Dendritic cell treated with granulocyte-macrophage colony-stimulating factor and Interleukin-4, amounts not matched to agents 40 ng/mL and 50 ng/mL, for 4 days (primary cell): ENCODE measurements around the gene HOXD1.

Source experiments
- H3K27ac Mint-ChIP-seq: one replicate; pipeline ENCODE4 v1.8.0; 2022; ENCODE audit warnings: mild to moderate bottlenecking, mixed read lengths
- H3K27me3 Mint-ChIP-seq: one replicate; pipeline ENCODE4 v1.8.0; 2022; ENCODE audit warnings: mild to moderate bottlenecking, mixed read lengths
- H3K36me3 Mint-ChIP-seq: one replicate; pipeline ENCODE4 v1.8.0; 2022; ENCODE audit warnings: low read depth, mixed read lengths
- H3K4me1 Mint-ChIP-seq: one replicate; pipeline ENCODE4 v1.8.0; 2022; ENCODE audit warnings: low read depth, mixed read lengths
- H3K4me3 Mint-ChIP-seq: one replicate; pipeline ENCODE4 v1.8.0; 2022; ENCODE audit warnings: mild to moderate bottlenecking, moderate library complexity, mixed read lengths
- H3K9me3 Mint-ChIP-seq: one replicate; pipeline ENCODE4 v1.8.0; 2022; ENCODE audit warnings: mixed read lengths
- intact Hi-C: fragments of 100-400 bp; cut with micrococcal nuclease; formaldehyde crosslinking; loops from one replicate; pipeline ENCODE4 v1.15.0; 2022

The HOXD1 gene

DNA sequence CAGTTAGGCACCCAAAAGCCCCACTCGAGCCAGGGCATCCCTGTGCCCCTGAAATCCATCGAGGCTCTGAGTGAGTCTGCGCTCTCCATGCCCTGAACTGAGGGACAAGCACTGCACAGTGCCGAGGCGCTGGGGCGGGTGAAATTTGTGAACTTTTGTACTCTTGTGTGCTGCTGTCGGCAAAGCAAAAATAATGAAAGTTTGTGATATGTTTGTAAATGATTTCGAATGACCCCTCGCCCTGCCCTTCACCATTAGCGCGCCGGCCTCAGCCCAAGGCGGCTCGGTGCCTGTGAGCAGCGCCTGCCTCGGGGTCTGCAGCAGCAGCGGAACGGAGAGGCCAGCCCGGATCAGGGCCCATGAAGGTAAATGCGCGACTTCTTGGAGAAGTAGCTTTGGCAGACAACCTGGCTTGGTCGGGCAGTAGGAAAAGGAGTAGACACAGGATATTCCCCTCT lies 39.0 kb upstream of the HOXD1 start:
- intact Hi-C loops: no loop called here
- H3K4me3 Mint-ChIP-seq: no peak overlapping the region
- H3K9me3 Mint-ChIP-seq: no peaks in the 10 kb centered on the region
- no peaks in the 10 kb centered on the region for H3K36me3 Mint-ChIP-seq
- H3K27ac Mint-ChIP-seq: no peak overlapping the region
- peaks cover 98% of the 10 kb centered on the region for H3K27me3 Mint-ChIP-seq
- H3K4me1 Mint-ChIP-seq: no peaks in the 10 kb centered on the region

DNA sequence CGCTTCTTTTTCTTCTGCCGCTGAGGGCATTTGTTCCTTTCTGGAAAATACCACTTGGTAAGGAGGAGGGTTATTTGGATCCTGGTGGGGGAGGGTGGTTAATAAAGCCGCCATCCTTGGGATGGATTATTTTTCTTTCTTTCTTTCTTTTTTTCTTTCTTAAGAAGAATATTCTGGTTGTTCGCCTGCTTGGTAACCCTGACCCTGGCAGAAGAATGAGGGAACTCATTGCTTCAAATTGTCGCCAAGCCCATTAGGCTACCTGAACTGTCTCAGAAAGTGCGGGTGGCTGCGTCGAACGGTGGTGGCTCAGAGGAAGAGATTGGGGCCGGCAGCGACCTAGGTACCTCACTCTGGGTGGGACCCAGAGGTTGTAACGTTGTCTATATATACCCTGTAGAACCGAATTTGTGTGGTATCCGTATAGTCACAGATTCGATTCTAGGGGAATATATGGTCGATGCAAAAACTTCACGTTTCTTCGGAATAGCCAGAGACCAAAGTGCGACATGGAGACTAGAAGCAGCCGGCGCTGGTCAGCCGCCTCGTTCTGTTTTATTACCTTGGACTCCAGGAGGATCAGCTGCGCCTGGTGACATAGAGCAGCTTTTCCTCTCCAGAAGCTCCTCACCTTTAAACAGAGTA lies 38.4 kb upstream of the HOXD1 start:
- Mint-ChIP-seq H3K4me1 (no peaks in the 10 kb centered on the region), H3K27me3 (peaks cover 98% of the 10 kb centered on the region), H3K36me3 (no peaks in the 10 kb centered on the region), H3K4me3 (no peak overlapping the region), H3K27ac (no peak overlapping the region), H3K9me3 (no peaks in the 10 kb centered on the region)
- intact Hi-C loops: no loop called here

DNA sequence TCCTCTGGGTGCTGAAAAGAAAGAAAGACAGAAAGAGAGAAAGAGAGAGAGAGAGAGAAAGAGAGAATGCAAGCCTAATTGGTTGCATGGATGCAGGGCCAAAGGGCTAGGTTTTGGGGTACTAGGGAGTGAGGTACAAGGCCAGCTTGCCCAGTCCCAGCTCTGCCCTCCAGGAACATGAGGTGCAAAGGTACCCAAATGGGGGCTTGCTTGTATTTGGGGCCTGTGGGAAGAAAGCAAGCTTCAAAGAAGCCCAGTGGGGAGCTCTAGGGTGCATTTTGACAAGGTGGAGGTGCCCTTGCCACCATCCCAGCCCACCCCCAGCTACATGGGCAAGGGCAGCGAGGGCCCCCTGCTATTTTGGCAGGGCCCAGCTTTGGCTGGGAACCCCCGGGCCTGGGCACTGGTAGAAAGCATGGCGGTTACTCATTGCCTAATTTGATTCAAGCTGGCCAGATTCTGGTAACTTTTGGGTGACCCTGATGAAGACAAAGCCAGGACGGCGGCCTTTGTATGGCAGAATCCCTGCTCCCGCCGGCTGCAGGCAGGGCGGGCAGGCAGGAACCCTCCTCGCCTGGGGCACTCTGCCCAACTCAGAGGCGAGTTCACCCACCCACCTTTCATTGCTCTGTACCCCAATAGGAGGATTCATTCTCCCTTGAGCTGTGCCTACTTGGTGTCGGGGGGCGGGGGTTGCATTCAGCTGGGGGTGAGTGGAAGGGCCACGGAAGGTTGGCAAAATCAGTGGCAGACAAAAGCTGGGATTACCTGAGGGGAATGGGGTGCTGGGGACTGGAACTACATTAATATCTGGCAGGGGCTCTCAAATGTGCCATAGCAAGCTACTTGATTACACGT lies 37.7 kb upstream of the HOXD1 start:
- peaks cover 98% of the 10 kb centered on the region for H3K27me3 Mint-ChIP-seq
- no peaks in the 10 kb centered on the region for H3K4me1 Mint-ChIP-seq
- H3K36me3 Mint-ChIP-seq: no peaks in the 10 kb centered on the region
- intact Hi-C loops: no loop called here
- no peaks in the 10 kb centered on the region for H3K9me3 Mint-ChIP-seq
- H3K27ac Mint-ChIP-seq: no peak overlapping the region
- H3K4me3 Mint-ChIP-seq: no peak overlapping the region

DNA sequence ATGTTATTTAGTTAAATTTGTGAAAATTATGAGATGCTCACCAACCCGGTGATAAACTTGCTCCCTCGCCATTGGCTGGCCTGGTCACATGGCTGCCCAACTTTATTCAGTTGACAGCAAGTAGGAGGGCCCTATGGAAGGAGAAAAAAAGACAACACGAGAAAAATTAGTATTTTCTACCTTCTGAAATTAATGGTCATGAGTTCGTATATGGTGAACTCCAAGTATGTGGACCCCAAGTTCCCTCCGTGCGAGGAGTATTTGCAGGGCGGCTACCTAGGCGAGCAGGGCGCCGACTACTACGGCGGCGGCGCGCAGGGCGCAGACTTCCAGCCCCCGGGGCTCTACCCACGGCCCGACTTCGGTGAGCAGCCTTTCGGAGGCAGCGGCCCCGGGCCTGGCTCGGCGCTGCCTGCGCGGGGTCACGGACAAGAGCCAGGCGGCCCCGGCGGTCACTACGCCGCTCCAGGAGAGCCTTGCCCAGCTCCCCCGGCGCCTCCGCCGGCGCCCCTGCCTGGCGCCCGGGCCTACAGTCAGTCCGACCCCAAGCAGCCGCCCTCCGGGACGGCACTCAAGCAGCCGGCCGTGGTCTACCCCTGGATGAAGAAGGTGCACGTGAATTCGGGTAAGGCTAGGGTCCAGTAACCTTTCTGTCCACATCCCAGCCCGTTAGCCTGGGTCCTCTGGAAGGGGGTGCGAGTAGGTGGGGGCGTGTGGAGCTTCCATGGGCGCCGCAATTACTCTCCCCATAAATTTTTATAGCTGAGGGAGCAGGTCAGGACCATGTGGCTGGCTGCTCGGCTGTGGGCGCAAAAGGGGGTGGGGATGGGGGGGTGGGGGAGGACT lies 36.8 kb upstream of the HOXD1 start, which contains the start of gene HOXD4:
Gene HOXD4, plus strand, starts transcription at position 109 of the 846 bp plus-strand sequence. Its CDS starts 84 bp downstream, at position 193.
- Mint-ChIP-seq H3K27ac (no peak within 1 kb of the TSS), H3K9me3 (no peaks in the 10 kb centered on the region), H3K4me3 (no peak within 1 kb of the TSS), H3K36me3 (no peaks in the 10 kb centered on the region), H3K4me1 (no peaks in the 10 kb centered on the region), H3K27me3 (peaks cover 97% of the 10 kb centered on the region)
- intact Hi-C loops: no loop called here

DNA sequence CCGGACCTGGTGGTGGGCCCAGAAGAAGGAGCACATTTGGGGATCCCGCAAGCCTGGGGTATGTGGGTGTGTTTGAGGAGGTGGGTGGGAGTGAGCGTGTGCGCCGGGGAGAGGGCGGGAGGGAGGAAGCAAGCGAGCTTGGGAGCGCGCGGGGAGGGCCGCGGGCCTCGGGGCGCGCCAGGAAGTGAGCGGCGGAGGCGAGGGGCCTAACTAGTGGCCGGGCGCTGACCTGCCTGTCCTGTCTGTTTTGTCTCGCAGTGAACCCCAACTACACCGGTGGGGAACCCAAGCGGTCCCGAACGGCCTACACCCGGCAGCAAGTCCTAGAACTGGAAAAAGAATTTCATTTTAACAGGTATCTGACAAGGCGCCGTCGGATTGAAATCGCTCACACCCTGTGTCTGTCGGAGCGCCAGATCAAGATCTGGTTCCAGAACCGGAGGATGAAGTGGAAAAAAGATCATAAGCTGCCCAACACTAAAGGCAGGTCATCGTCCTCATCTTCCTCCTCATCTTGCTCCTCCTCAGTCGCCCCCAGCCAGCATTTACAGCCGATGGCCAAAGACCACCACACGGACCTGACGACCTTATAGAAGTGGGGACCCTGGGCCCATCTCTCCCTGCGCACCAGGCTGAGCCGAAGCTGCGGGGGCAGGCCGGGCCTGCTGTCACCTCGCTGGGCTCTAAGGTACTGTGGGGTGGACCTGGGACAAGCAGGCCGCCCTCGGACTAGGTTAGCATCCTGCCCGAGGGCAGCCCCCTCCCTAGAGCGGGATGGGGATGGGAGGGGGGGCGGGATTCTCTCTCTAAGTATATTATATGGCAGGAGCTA lies 35.9 kb upstream of the HOXD1 start:
- Mint-ChIP-seq H3K27ac (no peak overlapping the region), H3K27me3 (peaks cover 94% of the 10 kb centered on the region), H3K36me3 (no peaks in the 10 kb centered on the region), H3K4me3 (no peak overlapping the region), H3K9me3 (no peaks in the 10 kb centered on the region), H3K4me1 (peaks cover 4% of the 10 kb centered on the region)
- intact Hi-C loops: no loop called here

DNA sequence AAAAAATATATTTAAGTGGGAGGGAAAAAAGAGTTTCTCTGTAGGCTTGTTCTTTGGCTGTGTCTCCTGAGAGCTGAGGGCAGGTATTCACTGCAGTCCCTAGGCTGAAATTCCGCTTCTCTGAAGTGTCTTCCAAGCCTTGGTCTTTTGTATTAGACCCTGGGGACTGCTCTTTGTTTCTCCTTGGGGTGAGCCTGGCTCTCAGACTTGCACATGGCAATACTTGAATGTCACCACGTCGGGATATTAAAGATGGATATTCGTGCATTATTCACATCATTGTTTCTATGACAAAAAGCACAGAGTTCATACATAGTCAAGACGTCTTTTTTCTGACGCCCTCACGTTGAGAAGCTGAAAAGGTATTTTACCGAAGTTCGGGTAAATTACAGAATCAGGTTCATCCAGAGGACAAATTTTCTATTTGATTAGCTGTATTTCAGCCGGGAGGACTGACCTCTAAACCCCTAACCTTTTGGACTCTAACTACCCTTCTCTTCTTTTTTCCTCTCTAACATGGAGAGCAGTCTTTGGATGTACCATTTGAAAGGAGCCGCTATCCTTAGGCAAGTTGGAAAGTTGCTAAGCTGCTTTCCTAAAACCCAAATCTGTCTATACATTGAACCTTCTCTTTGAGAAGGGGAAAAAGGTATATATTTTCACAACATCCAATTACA lies 33.8 kb upstream of the HOXD1 start:
- Mint-ChIP-seq H3K27ac (no peak overlapping the region), H3K4me3 (no peak overlapping the region), H3K9me3 (no peaks in the 10 kb centered on the region), H3K36me3 (no peaks in the 10 kb centered on the region), H3K27me3 (peaks cover 95% of the 10 kb centered on the region), H3K4me1 (peaks cover 5% of the 10 kb centered on the region)
- intact Hi-C loops: no loop called here

DNA sequence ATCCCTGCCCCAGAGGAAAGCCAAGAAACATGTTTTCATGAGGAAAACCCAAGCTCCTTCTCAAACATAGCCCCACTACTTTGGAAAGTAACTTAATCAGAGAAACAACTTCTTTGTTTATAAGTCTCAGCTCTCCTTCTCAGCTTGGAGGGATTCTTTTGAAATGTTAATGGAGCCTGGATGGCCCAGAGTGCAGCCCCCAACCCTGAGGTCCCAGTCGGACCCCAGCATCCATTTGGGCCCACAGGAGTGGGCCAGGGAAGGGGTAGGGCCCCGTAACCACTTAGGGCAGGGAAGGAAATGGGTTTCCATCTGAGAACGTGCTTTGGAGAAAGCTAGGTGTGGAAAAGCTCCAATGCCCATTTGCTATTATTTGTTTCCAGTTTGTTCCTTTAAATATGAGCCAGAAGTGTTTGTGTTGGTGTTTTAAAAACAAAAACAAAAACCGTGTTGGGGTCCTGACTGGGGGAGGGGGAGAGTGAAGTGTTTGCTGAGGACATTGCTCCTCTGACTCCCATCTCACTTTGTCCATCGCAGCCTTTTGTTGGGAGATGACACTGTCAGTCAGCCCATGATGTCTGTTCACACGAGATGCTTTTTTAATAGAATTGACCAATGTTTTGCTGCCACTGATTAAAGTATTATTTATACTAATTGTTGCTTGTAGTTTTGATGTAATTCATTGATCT lies 33.0 kb upstream of the HOXD1 start:
- Mint-ChIP-seq H3K36me3 (no peaks in the 10 kb centered on the region), H3K9me3 (no peaks in the 10 kb centered on the region), H3K27me3 (peaks cover 95% of the 10 kb centered on the region), H3K4me1 (peaks cover 5% of the 10 kb centered on the region), H3K4me3 (no peak overlapping the region), H3K27ac (no peak overlapping the region)
- intact Hi-C loops: no loop called here

DNA sequence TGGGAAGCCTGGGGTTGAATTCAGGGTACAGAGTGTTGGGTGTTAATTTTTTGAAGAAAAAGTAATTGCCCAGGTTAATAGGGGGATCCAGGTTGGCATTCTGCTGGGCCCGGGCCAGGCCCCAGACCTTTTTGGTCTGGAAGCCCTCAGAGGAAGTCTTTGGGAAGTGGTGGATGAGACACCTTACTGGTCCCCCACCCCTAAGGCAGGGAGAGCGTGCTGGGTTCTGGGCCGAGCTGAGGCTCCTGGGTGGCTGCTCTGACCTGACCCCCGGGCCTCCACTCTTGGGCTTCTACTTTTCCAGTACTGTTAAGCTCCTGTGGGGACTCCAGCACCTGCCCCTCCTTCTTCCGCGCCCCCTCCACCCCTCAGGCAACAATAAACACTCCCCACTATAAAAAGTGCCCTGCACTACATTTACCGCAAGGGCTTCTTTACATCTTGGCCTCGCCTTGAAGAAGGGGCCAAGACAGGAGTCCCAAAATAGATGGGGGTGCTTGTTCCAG lies 32.1 kb upstream of the HOXD1 start:
- no peak overlapping the region for H3K27ac Mint-ChIP-seq
- intact Hi-C loops: no loop called here

DNA sequence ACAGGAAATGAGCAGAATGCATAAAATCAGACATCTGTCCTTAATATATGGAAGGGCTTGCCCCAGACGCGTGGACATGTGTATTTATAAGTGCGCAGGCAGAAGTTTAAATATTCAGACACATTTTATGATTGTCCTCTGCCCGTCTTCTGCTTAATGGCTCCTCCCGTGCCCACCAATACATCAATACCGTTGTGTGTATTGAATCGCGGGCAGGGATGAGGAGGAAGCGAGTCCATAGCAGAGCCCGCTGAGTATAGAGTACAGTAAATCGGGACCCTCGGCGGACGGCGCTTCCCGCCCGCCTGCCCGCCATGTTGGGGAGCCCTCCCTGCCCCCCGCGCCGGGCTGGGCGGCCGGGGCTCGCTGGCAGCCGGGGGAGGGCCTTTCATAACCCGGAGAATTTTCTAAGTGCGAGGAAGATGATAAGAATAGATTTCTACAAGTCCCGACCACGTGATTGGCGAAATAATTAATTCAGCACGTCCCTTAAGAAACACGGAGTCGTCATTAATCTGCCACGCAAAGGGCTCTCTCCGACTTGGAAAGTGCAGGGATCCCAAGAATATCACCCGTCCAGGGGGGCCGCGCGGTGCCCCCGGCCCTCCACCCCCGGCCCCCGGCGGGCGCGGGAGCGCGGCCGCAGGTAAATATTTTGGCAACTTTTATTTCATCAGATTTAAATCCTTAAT lies 31.5 kb upstream of the HOXD1 start, which contains the start of gene HOXD3:
Gene HOXD3, plus strand, starts transcription at position 501 of the 692 bp plus-strand sequence. CDS start 11,808 bp downstream, outside the sequence.
- Mint-ChIP-seq H3K4me1 (peaks cover 5% of the 10 kb centered on the region), H3K36me3 (no peaks in the 10 kb centered on the region), H3K9me3 (no peaks in the 10 kb centered on the region), H3K27me3 (peaks cover 95% of the 10 kb centered on the region), H3K4me3 (no peak within 1 kb of the TSS), H3K27ac (no peak within 1 kb of the TSS)
- intact Hi-C loops: no loop called here

More for the DNA sequence above, 32.1 kb upstream of the HOXD1 start:
- H3K9me3 Mint-ChIP-seq: no peaks in the 10 kb centered on the region
- no peak overlapping the region for H3K4me3 Mint-ChIP-seq
- H3K27me3 Mint-ChIP-seq: peaks cover 95% of the 10 kb centered on the region
- H3K36me3 Mint-ChIP-seq: no peaks in the 10 kb centered on the region
- peaks cover 5% of the 10 kb centered on the region for H3K4me1 Mint-ChIP-seq

DNA sequence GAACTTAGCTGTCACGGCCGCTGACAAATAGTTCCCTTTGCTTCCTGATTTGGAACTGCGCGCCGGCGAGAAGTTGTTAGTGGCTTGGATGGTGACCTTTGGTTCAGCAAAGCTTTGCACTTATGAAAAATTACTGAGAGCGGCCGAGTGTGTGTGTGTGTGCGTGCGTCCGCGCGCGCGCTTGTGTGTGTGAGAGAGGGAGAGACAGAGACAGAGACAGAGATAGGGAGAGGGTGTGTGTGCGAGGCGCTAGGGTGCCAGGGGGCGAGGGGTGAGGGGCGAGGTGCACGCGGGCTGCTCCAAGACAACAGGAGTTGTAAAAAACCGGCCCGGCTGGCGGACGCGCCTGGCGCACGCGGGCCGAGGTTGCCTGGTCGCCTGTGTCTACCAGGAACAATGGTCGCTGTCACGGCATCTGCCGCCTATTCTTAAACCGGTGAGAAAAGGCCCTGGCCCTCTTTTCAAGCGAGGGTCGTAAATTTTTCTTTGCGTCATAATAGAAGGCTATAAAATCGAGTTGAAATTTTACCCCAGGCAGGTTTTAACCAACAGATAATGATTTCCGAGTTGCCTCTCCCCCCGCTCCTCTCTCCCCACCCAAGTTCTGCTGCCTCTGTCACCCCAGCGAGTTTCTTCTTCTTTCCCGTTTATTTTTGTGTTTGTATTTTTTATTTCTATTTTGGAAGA lies 30.8 kb upstream of the HOXD1 start:
- peaks cover 95% of the 10 kb centered on the region for H3K27me3 Mint-ChIP-seq
- H3K27ac Mint-ChIP-seq: no peak overlapping the region
- H3K4me1 Mint-ChIP-seq: peaks cover 5% of the 10 kb centered on the region
- no peaks in the 10 kb centered on the region for H3K9me3 Mint-ChIP-seq
- intact Hi-C loops: no loop called here
- no peaks in the 10 kb centered on the region for H3K36me3 Mint-ChIP-seq
- H3K4me3 Mint-ChIP-seq: no peak overlapping the region

DNA sequence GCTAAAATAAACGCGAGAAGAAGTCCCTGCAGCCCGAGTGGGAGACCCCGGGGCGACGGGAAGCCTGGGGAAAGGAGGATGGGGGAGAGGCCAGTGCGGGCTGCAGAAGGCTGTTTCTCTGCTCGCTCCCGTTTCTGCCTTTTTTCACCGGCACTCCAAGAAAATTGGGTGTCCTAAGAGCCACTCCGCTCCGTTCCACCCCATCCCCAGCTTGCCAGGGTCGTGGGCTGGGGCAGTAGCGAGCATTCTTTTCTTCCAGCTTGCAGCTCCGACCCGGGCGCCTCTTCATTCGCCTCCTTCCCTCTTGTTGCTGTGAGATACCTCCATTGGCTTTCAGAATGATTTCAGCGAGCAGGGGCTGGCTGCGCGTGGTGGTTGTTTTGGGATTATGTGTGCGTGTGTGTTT lies 30.3 kb upstream of the HOXD1 start:
- intact Hi-C loops: no loop called here
- Mint-ChIP-seq H3K27ac (no peak overlapping the region), H3K36me3 (no peaks in the 10 kb centered on the region), H3K9me3 (no peaks in the 10 kb centered on the region), H3K27me3 (peaks cover 95% of the 10 kb centered on the region), H3K4me3 (no peak overlapping the region), H3K4me1 (peaks cover 5% of the 10 kb centered on the region)
